GM18873 (cell line): Measurements from ENCODE around the gene HPN.

ENCODE experiments used
- ATAC-seq: cut with Tn5 transposase; IDR thresholded peaks from one replicate; pipeline ENCODE4 v1.9.1; 2021; ENCODE audit warnings: mild to moderate bottlenecking, moderate library complexity, moderate number of reproducible peaks; ENCODE audit not compliant: unreplicated experiment, low FRiP score

HPN gene

DNA sequence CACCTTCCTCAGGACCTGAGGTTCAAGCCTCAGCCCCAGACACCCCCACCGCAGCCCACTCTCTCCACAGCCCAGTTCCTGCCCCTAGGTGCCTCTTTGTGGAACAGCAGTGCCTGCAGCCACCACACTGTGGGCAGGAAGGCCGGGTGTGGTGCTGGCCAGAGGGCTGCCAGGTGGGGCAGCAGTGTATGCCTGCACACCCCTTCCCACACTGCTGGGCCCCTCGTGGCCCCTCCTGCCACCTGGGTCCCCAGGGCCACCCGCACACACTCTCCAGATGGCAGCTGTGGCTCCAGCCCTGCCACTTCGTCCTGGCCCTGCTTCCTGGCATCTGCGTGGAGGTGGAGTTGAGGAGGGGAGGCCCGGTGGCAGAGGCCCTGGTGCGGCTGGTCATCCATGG is 35.1 kb downstream of the HPN start:
- ATAC-seq, result no peak

DNA sequence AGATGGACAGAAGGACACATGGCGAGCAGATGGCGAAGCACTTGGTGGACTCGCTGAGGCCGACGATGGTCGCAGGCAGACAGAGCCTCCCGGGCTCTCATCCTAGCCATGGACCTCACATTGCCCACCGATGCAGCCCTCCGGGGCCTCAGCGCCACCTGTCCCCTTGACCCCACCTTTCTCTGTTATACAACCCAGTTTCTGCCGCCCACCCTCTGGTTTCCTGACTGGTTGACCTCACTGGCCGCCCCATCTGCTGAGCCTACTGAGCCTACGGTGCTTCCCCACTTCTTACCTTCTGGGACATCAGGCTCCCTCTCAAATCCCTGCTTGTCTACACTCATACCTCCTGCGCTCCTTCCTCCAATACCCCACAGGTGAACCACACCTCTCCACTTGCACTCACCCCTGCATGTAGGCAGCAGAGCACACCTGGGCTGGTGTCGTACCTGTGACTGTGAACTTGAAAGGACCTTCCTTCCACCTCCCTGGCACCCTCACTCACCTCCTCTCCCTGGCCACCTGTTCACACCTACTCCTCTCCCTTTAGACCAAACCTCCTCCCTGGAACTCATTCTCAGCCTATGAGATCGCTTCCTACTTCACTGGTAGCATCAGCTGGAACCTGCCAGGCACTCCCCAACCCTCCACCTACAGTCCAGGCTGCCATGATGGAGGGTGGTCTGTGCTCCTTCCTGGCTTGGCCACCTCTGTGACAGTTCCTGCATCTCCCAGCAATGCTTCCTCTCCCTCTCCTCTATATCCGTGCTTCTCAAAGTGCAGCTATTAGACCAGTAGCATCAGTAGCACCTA is 36.1 kb downstream of the HPN start:
- ATAC-seq, result no peak

DNA sequence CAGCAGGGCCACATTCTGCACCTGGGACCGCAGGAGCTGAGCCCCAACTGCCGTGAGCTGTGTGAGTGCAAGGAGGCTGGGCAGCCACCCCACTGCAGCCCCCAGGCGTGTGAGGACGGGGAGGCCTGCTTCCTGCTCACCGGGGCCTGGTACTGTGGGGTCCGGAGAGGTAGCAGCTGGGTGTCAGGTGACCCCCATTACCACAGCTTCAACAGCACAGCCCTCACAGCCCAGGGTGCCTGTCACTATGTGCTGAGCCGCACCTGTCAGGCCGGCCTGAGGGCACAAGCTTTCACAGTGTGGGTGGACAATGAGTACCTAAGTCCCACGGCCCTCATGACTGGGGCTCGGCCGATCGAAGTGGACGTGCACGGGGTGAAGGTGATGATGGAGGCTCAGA is 38.3 kb downstream of the HPN start:
- no peak for ATAC-seq

DNA sequence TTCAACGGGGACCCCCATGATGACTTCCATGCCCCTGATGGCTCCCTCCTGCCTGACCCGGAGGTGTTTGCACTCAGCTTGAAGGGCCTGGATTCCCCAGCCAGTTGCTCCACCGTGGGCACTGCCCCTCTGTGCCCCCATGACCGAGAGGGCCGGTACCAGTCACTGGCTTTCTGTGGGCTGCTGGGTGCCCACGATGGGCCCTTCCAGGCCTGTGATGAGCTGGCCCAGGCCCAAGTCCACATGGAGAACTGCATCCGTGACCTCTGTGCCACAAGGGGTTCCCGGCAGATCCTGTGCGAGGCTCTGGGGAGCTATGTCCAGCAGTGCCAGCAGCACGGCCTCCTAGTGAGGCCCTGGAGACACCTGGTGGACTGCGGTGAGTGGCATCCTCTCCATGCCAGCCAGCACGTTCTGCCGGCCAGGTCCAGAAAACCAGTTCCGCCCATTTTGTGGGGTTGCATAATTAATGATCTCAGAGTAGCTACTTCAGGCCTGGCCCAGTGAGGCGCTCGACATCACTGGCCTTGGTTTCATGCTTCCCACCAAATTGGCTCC is 39.2 kb downstream of the HPN start:
- no peak for ATAC-seq

DNA sequence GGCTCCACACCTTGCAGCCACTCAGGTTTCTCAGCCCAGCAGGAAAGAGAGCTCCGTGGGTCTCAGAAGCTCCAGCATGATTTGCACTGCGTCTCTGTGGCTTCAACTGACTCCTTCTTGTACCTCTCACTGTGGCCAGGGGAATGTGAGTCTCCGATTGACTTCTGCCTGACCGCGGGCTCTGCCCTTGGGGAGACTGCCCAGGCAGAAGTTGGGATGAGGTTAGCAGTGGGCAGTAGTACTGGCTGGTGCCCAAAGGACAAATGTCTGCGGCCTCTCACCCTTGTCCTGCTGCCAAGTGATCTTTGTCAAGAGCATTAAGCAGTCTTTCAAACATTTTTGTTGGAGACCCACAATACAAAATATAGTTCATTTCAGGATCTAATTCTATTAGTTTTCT is 39.7 kb downstream of the HPN start:
- no peak for ATAC-seq

DNA sequence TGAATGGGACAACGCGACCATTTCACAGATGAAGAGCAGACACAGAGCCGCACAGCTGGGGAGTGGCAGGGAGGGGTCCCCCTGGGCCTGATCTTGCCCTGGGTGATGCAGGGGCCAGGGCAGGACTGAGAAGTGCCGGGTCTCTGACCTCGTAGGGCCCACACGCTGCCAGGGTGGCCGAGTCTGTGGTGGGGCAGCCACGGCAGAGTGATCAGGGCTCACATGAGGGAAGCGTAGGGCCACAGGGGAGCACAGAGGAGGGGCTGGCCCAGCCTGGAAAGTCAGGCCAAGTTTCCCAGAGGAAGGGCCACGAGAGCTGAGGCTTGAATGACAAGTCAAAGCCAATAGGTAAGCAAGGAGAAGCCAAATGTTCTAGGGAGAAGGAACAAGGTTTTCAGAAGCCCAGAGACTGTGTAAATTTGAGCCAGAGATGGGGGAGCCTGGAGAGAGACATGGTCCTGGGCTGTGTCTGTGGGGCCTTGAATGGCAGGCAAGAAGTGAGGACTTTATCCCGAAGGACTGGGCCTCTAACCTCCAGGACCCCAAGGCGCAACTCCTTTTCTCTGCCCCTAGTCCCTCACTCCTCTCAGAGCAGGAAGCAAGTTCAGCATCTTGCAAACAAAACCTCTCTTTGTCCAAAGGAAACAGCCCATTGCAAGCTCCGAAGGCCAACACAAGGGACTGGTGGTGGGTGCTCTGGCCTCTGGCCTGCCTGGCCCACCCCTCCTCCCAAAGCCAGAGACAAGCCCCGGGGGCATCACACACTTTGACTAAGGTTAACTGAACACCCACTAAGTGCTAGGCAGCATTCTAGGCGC is 42.4 kb downstream of the HPN start:
- ATAC-seq, result no peak

DNA sequence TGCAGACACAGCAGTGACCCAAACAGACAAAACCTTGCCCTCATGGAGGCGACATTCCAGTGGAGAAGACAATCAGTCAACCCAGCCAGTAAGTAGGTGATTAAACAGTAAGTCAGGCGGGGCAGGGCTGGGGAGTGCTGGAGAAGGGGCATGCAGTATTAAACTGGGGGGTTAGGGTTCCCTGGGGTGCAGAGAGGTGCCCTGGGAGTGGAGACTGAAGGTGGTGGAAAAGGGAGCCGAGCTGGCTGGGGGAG is 42.9 kb downstream of the HPN start:
- no peak for ATAC-seq

DNA sequence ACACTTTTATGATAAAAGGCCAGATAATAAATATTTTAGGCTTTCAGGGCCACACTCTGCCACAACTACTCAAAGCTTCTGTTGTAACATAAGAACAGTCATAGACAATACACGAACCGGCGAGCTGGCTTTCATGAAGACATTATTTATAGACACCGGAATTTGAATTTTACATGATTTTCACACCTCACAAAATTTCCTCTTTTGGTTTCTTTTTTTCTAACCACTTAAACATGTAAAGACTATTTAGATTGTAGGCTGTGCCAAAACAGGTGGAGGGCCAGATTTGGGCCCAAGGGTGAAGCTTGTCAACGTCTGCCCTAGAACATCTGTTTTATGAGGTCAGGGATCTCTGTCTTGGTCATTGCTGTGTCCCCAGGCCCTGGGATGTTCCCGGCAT is 44.4 kb downstream of the HPN start:
- ATAC-seq, result no peak

DNA sequence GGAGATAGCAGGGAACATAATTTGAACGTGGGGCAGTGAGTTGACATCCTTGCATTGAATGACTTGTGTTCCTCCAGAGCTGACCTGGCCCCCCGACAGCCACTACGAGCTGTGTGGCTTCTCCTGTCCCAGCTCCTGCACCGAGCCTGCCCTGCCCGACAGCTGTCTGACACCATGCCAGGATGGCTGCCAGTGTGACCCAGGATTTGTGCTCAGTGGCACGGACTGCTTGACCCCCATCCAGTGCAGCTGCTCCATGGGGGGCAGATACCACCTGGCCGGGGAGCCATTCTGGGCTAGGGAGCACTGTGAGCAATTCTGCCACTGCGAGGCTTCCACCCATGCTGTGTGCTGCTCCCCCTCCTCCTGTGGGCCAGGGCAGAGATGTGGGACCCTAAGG is 44.9 kb downstream of the HPN start:
- ATAC-seq, result no peak

DNA sequence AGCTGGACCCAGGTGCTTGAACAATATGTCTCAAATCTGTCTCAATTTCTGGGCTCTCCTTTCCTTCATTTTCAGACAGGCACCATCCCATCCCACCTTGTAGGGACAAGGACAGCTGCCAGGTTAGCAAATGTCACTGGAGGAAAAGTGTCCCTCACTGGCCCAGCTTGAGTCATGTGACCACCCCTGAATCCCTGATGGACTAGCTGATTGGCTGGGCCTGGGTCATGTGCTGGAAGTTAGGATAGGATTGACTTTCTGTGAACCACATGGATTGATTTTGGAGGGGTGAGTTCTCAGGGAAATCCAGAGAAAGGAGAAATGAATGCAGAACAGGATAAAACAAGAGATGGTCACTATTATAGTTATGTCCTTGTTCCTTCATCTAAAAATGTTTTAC is 45.9 kb downstream of the HPN start:
- ATAC-seq, result no peak

DNA sequence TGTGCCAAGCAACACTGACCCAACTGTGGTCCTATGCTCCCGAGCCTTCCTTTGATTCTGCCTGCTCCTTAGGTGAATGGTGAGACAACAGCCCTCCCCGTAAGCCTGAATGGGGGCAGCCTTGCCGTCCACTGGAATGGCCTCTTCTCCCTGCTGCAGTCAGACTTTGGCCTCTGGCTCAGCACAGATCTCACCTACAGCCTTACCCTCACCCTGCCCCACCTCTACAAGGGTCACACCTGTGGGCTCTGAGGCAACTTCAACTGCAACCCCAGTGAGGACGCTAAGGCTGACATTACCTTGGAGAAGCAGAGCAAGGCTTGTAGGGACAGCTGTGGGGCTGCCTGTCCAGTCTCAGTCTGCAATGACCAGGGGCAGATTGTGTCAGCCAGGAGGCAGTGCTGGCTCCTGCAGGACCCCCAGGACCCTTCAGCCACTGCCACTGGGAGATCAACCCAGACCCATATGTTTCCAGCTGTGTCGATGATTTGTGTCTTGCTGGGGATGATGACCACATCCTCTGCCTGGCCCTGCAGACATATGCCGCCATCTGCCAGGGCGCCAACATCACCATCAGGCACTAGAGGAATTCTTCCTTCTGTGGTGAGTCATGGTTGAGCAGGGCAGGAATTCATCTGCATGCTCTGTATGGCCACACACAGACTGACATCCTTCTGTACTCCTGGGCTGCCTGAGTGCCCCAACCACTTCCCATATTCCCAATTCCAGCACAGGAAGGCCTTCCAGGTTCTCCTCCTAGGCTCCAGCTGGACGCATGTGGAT is 46.8 kb downstream of the HPN start:
- ATAC-seq, result no peak

DNA sequence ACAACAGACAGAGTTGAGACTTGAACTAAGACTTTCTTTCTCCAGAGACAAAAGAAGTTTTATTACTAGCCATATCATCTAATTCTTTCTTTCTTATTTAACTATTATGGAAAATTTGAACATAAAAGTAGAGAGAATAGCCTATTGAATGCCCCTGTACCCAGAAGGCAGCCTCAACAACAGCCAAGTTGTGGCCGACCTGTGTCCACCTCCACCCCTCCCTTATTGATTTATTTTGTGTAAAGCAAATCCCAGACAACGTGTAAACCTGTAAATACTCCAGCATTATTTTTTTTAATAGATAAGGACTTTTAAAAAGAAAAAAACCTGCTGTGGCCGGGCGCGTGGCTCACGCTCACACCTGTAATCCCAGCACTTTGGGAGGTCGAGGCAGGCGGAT is 48.0 kb downstream of the HPN start:
- no peak for ATAC-seq

DNA sequence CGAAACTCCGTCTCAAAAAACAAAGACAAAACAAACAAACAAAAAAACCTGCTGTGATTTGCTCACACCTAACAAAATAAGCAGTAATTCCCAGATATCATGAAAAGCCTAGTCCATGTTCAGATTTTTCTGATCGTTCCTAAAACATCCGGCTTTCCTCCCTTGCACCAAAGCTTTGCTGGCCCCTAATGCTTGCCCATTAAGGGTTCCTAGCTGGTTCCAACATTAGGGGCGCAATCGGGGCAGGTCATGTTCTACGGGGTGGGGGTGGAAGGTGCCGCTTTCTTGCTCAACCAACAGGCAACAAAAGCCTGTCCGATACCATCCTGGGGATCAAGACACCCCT is 48.6 kb downstream of the HPN start:
- no peak for ATAC-seq

DNA sequence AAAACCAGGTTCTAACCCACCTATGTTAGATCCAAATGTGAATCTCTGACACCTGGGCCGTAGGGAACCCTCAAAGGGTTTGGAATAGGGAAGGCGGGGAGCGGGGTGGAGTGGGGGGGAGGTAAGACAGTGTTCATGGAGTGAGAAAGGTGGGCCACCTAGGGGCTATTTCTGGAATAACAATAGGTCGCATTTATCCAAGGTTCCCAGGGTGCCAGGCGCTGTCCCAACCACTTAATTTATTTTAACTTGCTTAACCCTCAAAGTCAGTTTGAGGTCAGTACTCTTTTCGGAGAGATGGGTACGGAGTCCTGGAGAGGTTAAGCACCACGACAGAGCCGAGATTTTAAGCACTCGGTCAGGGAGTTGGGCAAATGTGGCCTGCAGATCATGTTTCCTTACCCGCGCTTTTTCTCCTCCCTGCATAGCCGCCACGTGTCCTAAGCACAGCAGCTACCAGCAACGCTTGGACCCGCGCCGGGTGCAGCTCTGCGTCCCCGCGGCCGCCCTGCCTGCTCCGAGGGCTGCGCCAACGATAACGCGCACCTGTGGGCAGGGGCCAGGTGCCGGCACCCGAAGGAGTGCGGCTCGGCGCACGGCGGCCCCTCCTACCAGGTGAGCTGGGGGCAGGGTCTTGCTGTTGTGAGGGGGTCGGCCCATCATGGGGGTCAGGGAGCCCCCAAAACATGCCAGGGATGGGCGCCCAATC is 49.1 kb downstream of the HPN start:
- ATAC-seq, result no peak

DNA sequence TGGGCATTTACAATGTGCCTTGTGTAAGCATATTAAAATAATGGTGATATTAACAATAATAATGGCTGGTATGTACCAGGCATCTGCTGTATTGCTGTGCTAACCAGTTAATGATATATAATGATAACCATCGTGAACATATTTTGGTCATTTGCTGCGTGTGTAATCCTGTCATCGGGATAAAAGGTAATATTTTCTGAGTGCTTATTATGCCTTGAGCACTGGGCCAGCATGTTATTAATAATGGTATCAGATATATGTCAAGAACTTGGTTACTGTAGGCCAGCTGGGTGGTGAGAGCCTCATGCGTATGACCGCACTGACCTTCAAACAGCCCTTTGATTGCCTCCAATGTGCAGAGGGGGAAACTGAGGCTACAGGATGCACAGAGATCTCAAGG is 51.9 kb downstream of the HPN start:
- no peak for ATAC-seq

DNA sequence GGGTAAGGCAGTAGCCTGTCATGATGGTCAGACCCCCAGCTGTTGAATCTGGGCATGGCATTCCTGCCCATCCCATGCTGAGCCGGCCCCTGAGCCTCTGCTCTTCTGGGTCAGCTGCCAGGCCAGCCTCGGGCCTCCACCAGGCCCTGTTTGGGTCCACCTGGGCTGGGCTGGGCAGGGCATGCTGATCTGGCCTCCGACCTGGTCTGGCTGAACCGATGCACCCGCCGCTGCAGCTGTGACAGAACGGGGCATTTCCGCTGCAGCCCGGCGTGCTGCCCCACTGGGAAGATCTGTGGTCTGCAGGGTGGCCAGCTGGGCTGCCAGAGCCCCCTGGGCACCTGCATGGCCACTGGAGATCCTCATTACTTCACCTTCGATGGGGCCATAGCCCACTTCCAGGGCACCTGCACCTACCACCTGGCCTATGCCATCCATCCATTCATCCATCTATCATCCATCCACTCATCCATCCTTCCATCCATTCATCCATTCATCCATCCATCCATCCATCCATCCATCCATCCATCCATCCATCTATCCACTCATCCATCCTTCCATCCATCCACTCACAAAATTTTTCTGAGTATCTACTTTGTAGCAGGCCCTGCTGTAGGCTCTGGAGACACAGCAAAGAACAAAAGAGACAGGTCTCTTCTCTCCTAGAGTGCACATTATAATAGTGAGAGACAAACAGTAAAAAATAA is 52.6 kb downstream of the HPN start:
- no peak for ATAC-seq

DNA sequence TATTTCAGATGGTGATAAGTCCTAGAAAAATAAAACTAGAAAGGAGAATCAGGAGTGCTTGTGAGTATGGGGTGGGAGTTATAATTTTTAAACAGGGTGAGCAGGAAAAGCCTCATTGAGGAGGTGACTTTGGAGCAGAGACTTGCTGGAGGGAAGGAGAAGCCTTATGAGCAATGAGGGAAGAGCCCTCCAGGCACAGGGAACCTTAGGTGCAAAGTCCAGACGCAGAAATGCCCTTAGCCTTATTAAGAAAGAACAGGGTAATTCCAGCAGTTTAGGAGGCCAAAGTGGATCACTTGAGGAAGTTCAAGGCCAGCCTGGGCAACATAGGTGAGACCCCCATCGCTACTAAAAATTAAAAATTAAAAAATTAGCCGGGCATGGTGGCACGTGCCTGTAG is 53.1 kb downstream of the HPN start:
- no peak for ATAC-seq

DNA sequence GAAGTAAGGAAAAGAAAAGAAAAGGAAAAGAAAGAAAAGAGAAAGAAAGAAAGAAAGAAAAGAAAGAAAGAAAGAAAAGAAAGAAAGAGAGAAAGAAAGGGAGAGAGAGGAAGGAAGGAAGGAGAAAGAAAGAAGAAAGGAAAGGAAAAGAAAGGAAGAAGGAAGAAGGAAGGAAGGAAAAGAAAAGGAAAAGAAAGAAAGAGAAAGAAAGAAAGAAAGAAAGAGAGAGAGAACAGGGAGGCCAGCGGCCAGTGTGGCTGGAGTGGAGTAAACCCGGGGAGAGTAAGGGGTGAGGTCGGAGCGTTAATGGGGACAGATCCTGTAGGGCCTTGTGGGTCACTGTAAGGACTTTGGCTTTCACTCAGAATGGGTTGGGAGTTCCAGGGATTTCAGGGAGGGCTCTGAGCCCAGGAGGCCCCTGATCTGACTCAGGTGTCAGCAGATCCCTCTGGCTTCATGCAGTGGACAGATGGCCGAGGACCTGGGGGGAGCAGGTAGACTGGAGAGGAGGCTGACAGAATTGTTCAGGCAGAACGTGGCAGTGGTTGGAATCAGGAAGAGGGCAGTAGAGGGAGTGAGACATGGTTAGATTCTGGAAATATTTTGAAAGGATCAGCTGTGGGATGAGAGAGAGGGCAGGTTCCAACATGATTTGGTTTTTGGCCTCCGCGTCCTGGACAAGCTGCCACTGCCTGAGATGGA is 54.3 kb downstream of the HPN start:
- ATAC-seq, result no peak

DNA sequence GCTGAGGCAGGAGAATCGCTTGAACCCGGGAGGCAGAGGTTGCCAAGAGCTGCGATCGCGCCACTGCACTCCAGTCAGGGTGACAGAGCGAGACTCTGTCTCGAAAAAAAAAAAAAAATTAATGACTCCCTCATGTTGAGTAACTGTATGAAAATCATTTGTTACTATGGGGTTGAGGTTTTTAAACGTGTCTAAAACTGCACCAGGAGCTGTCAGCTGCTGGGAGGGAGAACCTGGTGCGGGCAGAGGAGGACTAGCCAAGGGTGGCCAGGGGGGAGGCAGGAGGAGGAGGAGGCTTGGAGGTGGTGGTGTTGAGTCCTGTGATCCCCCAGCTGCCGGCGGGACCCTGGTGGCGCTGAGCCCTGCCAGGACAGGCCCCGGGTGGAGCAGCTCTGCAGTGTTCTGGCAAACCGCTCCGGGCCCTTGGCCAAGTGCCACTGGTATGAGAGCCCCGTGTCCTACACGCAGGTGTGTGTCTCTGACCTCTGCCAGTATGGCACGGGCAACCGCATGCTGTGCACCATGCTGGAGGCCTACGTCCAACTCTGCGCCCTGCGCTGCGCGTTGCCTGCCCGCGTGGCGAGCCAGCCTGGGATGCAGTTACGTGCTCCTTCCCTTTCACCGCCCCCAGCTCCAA is 57.0 kb downstream of the HPN start:
- ATAC-seq, result no peak
